ENCODE measurements around the gene GRAMD1B.

GRAMD1B gene

DNA sequence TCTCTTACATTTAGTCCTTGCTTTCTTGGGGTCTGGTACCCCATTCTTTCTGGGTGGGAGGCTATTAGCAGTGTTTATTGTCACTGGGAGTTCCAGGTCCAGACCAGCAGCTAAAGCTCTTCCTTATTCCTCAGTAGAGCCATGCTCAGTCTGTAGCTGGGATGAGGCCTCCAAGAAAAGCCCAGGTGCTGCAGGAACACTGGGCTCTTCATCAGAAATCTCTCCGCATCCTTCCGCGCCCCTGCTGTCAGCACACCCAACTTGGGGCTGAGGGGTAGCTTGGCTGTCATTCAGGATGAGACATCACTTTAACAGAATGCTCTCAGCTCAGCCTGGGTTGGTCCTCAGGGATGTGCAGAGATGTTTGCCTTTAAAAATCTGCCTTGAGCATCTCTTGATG lies 97.5 kb downstream of the GRAMD1B start:
- H3K4me3 ChIP-seq (IDR thresholded peaks at IDR 0.05; ENCODE audit: insufficient read depth, low read depth, low read length): no peak overlapping the region
- no peaks in the 10 kb centered on the region for H3K36me3 ChIP-seq (ENCODE audit: insufficient read depth)
- H3K79me2 ChIP-seq (ENCODE audit: insufficient read depth, low read depth): no peaks in the 10 kb centered on the region
- no peak overlapping the region for H3K27ac ChIP-seq
- no peak overlapping the region for H2AFZ ChIP-seq (ENCODE audit: low read depth)
- H3K27me3 ChIP-seq (ENCODE audit: insufficient read depth, low read depth): no peaks in the 10 kb centered on the region
- no peaks in the 10 kb centered on the region for H3K4me1 ChIP-seq (ENCODE audit: low read depth, poor library complexity, severe bottlenecking)
- TF ChIP-seq, protein P1, sequence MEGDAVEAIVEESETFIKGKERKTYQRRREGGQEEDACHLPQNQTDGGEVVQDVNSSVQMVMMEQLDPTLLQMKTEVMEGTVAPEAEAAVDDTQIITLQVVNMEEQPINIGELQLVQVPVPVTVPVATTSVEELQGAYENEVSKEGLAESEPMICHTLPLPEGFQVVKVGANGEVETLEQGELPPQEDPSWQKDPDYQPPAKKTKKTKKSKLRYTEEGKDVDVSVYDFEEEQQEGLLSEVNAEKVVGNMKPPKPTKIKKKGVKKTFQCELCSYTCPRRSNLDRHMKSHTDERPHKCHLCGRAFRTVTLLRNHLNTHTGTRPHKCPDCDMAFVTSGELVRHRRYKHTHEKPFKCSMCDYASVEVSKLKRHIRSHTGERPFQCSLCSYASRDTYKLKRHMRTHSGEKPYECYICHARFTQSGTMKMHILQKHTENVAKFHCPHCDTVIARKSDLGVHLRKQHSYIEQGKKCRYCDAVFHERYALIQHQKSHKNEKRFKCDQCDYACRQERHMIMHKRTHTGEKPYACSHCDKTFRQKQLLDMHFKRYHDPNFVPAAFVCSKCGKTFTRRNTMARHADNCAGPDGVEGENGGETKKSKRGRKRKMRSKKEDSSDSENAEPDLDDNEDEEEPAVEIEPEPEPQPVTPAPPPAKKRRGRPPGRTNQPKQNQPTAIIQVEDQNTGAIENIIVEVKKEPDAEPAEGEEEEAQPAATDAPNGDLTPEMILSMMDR (conservative IDR thresholded peaks at IDR 0.05; ENCODE audit: low read depth, low read length): no peak
- H3K9ac ChIP-seq: no peak overlapping the region
- H3K4me2 ChIP-seq: no peak overlapping the region
- H4K20me1 ChIP-seq (ENCODE audit: insufficient read depth): no peaks in the 10 kb centered on the region

DNA sequence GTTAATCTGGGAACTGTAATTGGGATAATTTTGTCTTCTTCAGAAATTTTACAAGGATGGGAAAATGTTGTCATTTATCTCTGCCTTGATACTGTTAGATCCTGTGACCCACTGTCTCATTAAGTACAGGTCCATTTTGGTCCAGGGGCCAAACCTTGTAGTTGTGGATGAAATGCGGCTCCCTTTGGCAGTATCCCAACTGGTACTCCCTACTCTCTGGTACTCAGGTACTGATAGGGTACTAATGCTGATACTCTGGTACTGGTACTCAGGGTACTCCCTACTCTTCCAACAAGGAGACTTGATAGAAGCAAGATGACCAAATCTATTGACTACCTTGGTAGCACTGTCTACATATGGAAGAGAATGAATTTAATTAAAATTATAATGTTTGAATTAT lies 97.9 kb downstream of the GRAMD1B start:
- no peak overlapping the region for H3K4me3 ChIP-seq (IDR thresholded peaks at IDR 0.05; ENCODE audit: insufficient read depth, low read depth, low read length)

DNA sequence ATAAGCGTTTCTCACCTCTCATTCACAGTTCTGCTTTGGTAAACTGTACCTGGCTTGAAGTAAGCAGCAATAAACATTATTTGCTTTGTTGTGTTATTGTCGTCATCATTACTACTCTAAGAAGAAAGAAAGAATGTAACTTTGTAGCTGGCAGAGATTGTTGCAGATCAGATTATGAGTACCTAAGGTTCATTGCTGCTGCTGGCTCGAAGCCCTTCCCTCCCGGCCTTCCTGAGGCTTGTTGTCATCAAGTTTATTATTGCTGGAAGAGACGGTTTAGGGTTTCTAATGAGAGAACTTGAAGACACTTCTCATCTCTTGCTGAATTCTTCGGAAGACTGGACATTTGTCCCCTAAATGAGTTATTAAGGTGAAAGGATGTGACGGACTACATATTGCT lies 101.3 kb downstream of the GRAMD1B start:
- no peaks in the 10 kb centered on the region for H3K27me3 ChIP-seq (ENCODE audit: insufficient read depth, low read depth)
- H3K27ac ChIP-seq: no peak overlapping the region
- no peak overlapping the region for H3K4me2 ChIP-seq
- TF ChIP-seq, protein P1 (conservative IDR thresholded peaks at IDR 0.05; ENCODE audit: low read depth, low read length): no peak
- no peak overlapping the region for H3K4me3 ChIP-seq (IDR thresholded peaks at IDR 0.05; ENCODE audit: insufficient read depth, low read depth, low read length)
- no peaks in the 10 kb centered on the region for H3K4me1 ChIP-seq (ENCODE audit: low read depth, poor library complexity, severe bottlenecking)
- H4K20me1 ChIP-seq (ENCODE audit: insufficient read depth): no peaks in the 10 kb centered on the region
- no peak overlapping the region for H2AFZ ChIP-seq (ENCODE audit: low read depth)
- no peak overlapping the region for H3K9ac ChIP-seq
- no peaks in the 10 kb centered on the region for H3K36me3 ChIP-seq (ENCODE audit: insufficient read depth)
- H3K79me2 ChIP-seq (ENCODE audit: insufficient read depth, low read depth): no peaks in the 10 kb centered on the region

More for the DNA sequence above, 97.9 kb downstream of the GRAMD1B start:
- no peaks in the 10 kb centered on the region for H4K20me1 ChIP-seq (ENCODE audit: insufficient read depth)
- H3K27ac ChIP-seq: no peak overlapping the region
- no peaks in the 10 kb centered on the region for H3K27me3 ChIP-seq (ENCODE audit: insufficient read depth, low read depth)
- H3K79me2 ChIP-seq (ENCODE audit: insufficient read depth, low read depth): no peaks in the 10 kb centered on the region
- no peaks in the 10 kb centered on the region for H3K36me3 ChIP-seq (ENCODE audit: insufficient read depth)
- TF ChIP-seq, protein P1 (conservative IDR thresholded peaks at IDR 0.05; ENCODE audit: low read depth, low read length): no peak
- no peak overlapping the region for H3K9ac ChIP-seq
- no peaks in the 10 kb centered on the region for H3K4me1 ChIP-seq (ENCODE audit: low read depth, poor library complexity, severe bottlenecking)
- no peak overlapping the region for H2AFZ ChIP-seq (ENCODE audit: low read depth)
- H3K4me2 ChIP-seq: no peak overlapping the region

DNA sequence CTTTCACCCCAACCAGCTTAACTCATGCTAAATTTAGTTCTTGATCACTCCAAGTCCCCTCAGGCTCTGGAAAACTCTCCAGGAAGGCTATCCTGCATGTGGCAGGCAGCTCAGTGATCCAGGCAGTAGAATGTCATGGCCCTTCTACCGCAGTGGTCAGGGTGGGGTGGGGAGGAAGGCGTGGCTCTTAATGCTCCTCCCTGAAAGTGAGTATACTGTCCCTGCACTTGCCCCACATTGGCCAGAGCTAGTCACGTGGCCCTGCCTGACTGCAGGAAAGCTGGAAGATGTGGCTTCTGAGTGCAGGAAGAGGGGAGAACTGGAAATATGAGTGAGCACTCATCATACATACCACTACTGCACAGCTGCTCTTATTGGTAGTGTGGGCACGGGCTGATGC lies 102.1 kb downstream of the GRAMD1B start:
- no peak overlapping the region for H3K9ac ChIP-seq
- H2AFZ ChIP-seq (ENCODE audit: low read depth): no peak overlapping the region
- H3K79me2 ChIP-seq (ENCODE audit: insufficient read depth, low read depth): no peaks in the 10 kb centered on the region
- no peak overlapping the region for H3K4me3 ChIP-seq (IDR thresholded peaks at IDR 0.05; ENCODE audit: insufficient read depth, low read depth, low read length)
- no peak overlapping the region for H3K27ac ChIP-seq
- no peaks in the 10 kb centered on the region for H4K20me1 ChIP-seq (ENCODE audit: insufficient read depth)
- no peaks in the 10 kb centered on the region for H3K4me1 ChIP-seq (ENCODE audit: low read depth, poor library complexity, severe bottlenecking)
- H3K36me3 ChIP-seq (ENCODE audit: insufficient read depth): no peaks in the 10 kb centered on the region
- no peak overlapping the region for H3K4me2 ChIP-seq
- H3K27me3 ChIP-seq (ENCODE audit: insufficient read depth, low read depth): no peaks in the 10 kb centered on the region
- TF ChIP-seq, protein P1 (conservative IDR thresholded peaks at IDR 0.05; ENCODE audit: low read depth, low read length): no peak

Data from KMS-11 (cell line).